Endometrial microvascular endothelial cells (primary cell): ENCODE measurements around the gene PTPRM. TPM values are rescaled to one million over a fixed set of nuclear protein-coding genes. Genes with fewer than 3 reads are reported as not detected.

Experiments used
- in situ Hi-C: cut with HindIII; loops from 2 replicates; pipeline ENCODE4 v1.10.0; 2017; ENCODE audit warnings: low sequenced_read_pairs, low pct_unique_long_range_greater_than_20kb; ENCODE audit errors: inconsistent ontology term
- total RNA-seq: library from RNA; depleted of rRNA; stranded (reverse); fragments of >200 nt; gene quantifications from one replicate; pipeline ENCODE4 v1.2.3, GENCODE V29; 2015; ENCODE audit errors: inconsistent ontology term

The PTPRM gene
- total RNA-seq, 1 donor from 2014 or later = 59.6 TPM

- in situ Hi-C loops = no loop called here
Measured at GRCh38 chr18:7646174-7646886, 79.2 kb downstream of the PTPRM start.

GRCh38 chr18:7647500-7647899 is 80.4 kb downstream of the PTPRM start:
- in situ Hi-C loops = no loop called here

GRCh38 chr18:7657050-7657449 is 89.9 kb downstream of the PTPRM start:
- in situ Hi-C loops = no loop called here

- in situ Hi-C loops = no loop called here
Measured at GRCh38 chr18:7657937-7658336, 90.8 kb downstream of the PTPRM start.

- in situ Hi-C loops = no loop called here
Measured at GRCh38 chr18:7658701-7659100, 91.6 kb downstream of the PTPRM start.

GRCh38 chr18:7661207-7661606 is 94.1 kb downstream of the PTPRM start:
- in situ Hi-C loops = no loop called here

- in situ Hi-C loops = no loop called here
Measured at GRCh38 chr18:7662866-7663265, 95.8 kb downstream of the PTPRM start.

- in situ Hi-C loops = no loop called here
Measured at GRCh38 chr18:7663366-7664312, 96.5 kb downstream of the PTPRM start.

GRCh38 chr18:7666195-7666776 is 99.2 kb downstream of the PTPRM start:
- in situ Hi-C loops = no loop called here

- in situ Hi-C loops = no loop called here
Measured at GRCh38 chr18:7668392-7668791, 101.3 kb downstream of the PTPRM start.

GRCh38 chr18:7669361-7669760 is 102.2 kb downstream of the PTPRM start:
- in situ Hi-C loops = no loop called here

GRCh38 chr18:7671105-7671504 is 104.0 kb downstream of the PTPRM start:
- in situ Hi-C loops = no loop called here

GRCh38 chr18:7676253-7676873 is 109.2 kb downstream of the PTPRM start:
- in situ Hi-C loops = no loop called here

GRCh38 chr18:7677001-7677400 is 109.9 kb downstream of the PTPRM start:
- in situ Hi-C loops = no loop called here

- in situ Hi-C loops = no loop called here
Measured at GRCh38 chr18:7677424-7677823, 110.3 kb downstream of the PTPRM start.

GRCh38 chr18:7678389-7678788 is 111.3 kb downstream of the PTPRM start:
- in situ Hi-C loops = no loop called here

GRCh38 chr18:7678801-7679200 is 111.7 kb downstream of the PTPRM start:
- in situ Hi-C loops = no loop called here

- in situ Hi-C loops = no loop called here
Measured at GRCh38 chr18:7681298-7681697, 114.2 kb downstream of the PTPRM start.

- in situ Hi-C loops = no loop called here
Measured at GRCh38 chr18:7682321-7682720, 115.2 kb downstream of the PTPRM start.
